Neural cell (in vitro differentiated cells): ENCODE measurements around the gene SLC25A21.
"Not testable (repeated sequence)": the region's sequence is repeated elsewhere in the genome, so short reads cannot be mapped to it uniquely, and the experiment has no call there.

Source experiments
- CTCF ChIP-seq: fragments of 450-650 bp; IDR thresholded peaks from 2 replicates; pipeline ENCODE4 v1.5.1; 2014; ENCODE audit warnings: antibody characterized with exemption, mild to moderate bottlenecking, moderate library complexity; ENCODE audit not compliant: poor library complexity, severe bottlenecking
- EP300 ChIP-seq: fragments of 450-650 bp; conservative IDR thresholded peaks from 2 replicates; pipeline ENCODE4 v1.6.1; 2014; ENCODE audit warnings: antibody characterized with exemption, mild to moderate bottlenecking, moderate library complexity; ENCODE audit not compliant: poor library complexity, severe bottlenecking
- EZH2 ChIP-seq: fragments of 200-600, 300-800 bp; shearing (Covaris generic), sonication (generic); IDR thresholded peaks from 2 replicates; pipeline ENCODE4 v1.6.1; 2014; ENCODE audit warnings: antibody characterized with exemption, low read length, borderline replicate concordance, mild to moderate bottlenecking; ENCODE audit not compliant: insufficient read depth, poor library complexity, severe bottlenecking
- TAF1 ChIP-seq: IDR thresholded peaks from 2 replicates; pipeline ENCODE4 v1.6.1; 2012; ENCODE audit warnings: low read depth

- TF ChIP-seq EZH2, CTCF, EP300, TAF1: not testable (repeated sequence)
These were observed 357.6 kb downstream of the SLC25A21 start for GRCh38 chr14:36814783-36815182.
